Measurements from ENCODE around the gene COL19A1.

Gene COL19A1

DNA sequence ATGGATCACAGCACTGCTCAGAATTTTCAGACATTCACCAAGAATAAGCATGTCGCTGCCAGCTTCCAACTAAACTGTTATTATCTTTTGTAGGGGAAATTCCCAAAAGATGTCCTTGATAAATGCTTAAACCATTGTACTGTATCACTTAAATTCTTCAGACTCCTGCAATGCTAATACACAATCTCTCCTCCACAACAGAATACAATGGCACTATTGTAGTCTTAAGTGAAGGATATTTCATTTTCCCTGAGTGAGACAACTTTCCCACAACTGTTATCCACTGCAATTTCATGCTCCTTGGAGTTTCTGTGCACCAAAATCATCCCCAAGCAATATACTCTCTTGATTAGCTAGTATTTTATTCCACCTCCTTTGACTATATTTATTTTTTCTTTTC, 246.8 kb downstream of the COL19A1 start:
- in situ Hi-C loops (cut with MboI; ENCODE audit: low sequenced_read_pairs) = no loop called here

DNA sequence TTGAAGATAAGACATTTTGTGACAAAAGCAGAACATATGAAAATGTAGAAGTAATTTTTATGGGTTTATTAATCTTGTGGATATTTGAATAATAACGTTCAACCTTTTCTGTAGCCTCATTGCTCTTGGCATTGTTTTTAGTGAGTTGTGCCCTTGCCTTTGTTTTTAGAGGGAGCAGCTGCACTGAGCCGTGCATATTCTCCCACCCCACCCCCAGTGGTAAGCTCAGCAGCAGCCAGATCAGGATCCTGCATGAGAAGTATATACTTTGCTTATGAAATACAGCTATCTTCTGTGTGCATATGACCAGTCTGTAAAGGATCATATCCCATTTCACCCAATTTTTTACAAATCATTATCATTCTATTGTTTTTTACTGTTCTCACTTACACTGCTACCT, 252.3 kb downstream of the COL19A1 start:
- in situ Hi-C loops (cut with MboI; ENCODE audit: low sequenced_read_pairs) = no loop called here

DNA sequence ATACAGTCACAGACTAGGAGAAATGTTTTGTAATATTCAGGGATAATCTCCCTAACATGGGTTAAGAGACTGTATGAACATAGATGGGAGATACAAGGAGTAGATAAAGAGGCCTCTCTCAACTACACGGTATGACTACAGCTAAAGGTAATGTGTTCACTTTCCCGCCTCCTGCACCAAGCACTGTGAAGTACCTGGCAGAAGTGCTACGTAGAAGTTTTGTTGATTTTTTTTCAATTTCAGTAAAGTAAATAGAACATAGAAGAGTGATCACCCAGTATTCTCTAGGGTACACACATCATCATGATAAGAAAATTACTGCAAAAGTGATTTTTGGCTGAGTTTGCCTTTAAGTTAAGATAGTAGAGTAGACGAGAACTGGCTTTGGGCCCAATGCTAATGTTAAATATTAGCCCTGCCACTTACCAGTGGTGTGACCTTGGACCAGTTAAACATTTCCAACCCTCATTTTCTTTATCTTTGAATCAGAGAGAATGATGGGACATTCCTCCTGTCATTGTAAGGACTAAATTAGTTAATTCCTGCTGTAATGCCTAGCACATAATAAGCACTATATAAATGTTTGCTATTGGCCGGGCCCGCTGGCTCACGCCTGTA, 253.0 kb downstream of the COL19A1 start:
- in situ Hi-C loops (cut with MboI; ENCODE audit: low sequenced_read_pairs) = no loop called here

DNA sequence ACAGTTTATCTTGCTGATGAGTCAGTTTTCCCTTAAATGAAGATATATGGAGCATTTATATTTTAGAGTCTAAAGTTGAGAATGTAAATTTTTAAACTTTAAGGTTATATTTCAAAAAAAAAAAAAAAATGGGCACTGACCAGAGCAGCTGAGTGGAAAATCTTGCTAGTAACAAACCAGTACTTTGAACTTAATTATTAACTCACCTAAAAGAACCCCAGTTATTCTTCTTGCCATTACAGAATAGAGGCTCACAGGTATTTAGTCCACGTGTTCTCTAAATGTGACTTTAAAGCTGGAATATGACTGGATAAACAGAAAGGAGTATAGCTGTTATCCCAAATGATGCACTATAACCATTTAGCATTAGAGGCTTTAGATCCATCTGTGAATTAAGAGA, 258.1 kb downstream of the COL19A1 start:
- in situ Hi-C loops (cut with MboI; ENCODE audit: low sequenced_read_pairs) = no loop called here

DNA sequence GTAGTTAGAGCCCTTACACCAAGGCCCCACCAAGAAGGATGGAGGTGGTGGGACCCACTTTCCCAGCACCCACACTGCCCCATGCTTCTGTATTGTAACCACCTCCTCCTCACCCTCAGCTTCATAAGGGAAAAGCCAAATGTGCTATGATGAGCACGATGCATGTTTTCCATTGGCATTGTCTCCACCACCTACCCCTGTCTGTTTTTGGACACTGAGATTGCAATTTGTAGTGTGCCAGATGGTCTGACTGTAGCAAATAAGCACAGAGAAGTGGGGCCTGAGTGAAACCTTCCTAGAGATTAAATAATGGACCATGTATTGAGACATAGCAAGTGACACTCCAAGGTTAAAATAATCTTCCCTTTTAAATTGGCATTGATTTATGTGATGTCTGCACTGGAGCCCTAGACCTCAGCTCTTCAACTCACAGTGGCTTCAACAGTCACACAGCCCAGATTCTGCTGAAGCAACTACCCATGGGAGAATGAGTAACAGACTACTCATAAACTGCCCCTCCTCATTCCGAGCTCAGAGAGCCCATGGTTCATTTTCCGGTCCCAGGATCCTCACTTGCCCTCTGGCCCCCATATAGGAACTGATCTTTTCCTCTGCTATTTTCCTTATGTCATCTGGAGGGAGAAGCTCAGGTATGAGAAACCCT, 258.7 kb downstream of the COL19A1 start:
- in situ Hi-C loops (cut with MboI; ENCODE audit: low sequenced_read_pairs) = no loop called here

DNA sequence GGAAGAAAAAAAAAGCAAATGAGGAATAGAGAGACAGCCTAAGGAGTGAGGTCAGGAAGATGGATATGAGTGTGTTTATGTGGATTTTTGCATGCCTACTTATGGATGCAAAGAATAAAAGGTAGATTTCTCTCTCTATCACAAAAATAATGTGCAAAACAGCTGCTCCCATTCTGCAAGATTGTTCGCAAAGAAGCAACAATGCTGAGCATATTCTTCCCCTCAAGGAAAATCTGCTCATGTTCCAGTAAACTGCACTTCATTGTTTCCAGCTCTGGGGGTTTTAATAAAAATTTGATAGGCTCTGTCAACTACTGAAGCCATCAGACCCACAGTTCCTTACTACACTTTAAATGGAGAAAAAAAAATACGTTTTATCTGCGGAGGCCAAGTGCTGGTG, 259.2 kb downstream of the COL19A1 start:
- in situ Hi-C loops (cut with MboI; ENCODE audit: low sequenced_read_pairs) = no loop called here

DNA sequence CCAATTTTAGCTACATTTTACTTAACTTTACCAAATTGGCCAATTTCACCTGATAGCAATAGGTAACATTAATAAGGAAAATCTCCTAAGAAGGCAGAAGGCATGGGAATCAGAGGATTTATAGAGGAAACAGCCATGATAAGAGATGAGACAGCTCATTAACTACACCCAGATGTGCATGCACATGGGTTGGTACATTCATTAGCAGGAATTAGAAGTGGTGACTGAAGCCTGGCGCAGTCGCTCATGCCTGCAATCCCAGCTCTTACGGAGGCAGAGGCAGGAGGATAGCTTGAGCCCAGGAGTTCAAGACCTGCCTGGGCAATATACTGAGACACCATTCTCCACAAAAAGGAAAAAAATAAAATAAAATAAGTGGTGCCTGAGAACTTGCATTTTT, 263.0 kb downstream of the COL19A1 start:
- in situ Hi-C loops (cut with MboI; ENCODE audit: low sequenced_read_pairs) = no loop called here

DNA sequence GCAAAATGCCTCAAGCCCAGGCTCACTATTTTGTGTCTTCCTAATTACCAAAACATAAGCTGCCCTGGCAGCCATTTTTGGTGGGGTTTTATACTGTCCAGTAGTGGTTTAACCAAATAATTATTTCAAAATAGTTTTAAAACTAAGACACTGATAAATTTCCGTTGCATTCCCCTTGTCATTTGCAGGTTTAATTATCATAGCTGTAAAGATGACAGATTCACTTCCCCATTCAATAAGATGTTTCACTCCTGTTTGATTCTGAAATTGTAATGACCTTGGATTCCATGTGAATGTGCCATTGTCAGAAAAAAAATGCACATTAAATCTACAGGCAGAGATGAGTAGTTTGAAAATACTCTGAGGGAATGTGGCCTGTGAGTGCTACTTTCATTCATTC, 264.5 kb downstream of the COL19A1 start:
- in situ Hi-C loops (cut with MboI; ENCODE audit: low sequenced_read_pairs) = no loop called here

DNA sequence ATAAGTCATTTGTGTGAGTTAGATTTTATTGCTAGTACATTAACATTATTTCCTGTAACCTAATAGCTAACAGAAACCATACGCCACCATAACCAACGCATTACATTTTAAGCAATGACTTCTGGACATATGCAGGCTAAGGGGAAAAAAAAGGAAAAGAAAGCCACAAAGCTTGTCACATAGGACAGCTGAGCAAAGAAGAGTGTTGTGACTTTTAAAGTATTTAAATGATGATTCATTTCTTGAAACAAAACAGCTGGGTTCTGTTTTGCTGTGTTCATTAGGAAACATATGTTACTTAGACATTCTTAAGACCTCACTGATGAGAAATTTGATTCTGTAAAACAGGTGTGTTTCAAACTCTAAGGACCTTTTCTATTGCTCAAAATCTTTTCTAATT, 265.2 kb downstream of the COL19A1 start:
- in situ Hi-C loops (cut with MboI; ENCODE audit: low sequenced_read_pairs) = no loop called here

DNA sequence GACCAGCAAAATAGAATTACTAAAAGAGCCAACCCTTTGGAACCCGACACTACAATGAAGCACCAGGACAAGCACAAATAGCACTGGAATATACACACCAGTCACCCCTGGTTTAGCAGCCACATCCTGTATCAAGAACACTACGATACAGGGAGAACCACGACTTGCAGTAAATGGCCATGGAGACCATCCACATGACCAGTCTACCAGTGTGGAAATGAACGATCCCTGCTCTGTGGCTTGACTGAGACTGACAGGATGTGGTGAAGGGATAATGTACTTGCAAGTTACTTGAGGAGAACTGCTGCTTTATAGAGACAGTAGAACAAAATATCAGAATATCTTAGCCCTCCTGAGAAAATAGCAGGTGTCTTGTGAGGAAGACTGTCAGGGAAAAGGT, 266.9 kb downstream of the COL19A1 start:
- in situ Hi-C loops (cut with MboI; ENCODE audit: low sequenced_read_pairs) = no loop called here

DNA sequence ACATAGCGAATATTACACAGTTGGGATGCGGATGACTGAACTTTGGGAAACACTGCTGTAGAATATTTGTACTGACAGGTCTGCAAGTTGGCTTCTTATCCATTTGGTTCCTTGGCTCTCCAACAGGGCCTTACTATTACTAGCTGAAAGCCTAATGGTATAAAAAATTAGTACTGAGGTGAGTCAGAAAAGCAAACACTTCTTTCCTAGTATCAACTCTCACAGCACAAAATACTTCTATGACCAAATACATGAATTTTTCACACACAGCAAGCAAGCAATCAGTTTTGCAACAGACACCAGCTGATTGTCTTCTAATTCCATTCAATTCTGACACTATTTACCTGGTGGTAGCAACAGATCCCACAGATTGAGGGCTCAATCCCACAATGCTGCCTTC, 268.2 kb downstream of the COL19A1 start:
- in situ Hi-C loops (cut with MboI; ENCODE audit: low sequenced_read_pairs) = no loop called here

DNA sequence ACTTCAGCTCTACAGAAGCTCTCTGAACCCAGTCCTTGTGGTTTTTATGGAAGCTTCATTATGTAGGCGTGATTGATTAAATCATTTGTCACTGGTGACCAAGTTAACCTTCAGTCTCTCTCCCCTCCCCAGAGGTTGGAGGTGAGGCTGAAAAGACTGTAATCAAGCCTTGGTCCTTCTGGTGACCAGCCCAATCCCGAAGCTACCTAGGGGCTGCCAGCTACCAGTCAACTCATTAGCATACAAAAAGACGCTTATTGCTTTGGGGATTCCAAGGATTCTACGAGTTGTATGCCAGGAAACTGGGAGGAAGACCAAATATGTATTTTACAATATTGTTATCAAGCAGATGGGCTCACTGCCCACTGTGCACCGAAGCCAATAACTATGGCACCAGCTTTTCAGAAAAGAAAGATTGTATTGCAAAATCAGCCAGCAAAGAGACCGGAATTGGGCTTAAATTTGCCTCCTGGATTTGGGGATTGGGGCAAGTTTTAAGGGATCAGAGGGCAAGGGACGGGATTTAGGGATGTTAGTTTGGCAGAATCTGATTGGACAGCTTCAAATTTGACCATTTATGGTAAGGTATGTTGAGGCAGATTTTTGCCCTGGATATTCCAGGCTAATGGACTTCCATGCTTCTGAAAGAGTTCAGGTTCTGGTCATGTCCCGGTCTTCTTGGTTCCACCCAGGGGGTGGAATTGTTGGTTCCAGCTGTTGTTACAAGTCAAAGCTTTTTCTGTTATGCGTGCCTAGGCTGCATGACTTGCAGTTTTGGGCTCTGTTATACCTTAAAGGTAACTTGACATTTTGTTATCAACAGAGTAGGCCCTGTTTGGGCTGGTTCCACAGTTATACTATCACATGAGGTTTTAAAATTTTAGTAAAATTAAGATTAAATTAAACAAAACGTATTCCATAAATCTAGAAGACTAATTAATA, 269.1 kb downstream of the COL19A1 start:
- in situ Hi-C loops (cut with MboI; ENCODE audit: low sequenced_read_pairs) = no loop called here

DNA sequence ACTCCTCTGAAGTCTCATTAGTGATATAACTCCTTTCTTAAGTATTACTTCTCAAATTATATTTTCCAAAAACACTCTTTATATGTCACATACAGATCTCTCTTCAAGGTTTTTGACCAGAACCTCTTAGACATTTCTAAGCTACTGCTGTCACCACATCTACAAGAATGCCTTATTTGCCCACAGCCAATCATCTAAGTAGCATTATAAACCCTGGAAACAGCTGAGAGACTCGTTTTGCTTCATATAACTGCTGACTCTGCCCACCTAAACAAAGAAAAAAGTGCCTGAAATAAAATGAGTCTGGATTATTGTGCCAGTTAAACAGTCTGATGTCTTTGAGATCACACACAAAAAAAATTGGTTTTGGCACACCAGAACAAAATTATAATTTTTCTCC, 270.6 kb downstream of the COL19A1 start:
- in situ Hi-C loops (cut with MboI; ENCODE audit: low sequenced_read_pairs) = no loop called here

DNA sequence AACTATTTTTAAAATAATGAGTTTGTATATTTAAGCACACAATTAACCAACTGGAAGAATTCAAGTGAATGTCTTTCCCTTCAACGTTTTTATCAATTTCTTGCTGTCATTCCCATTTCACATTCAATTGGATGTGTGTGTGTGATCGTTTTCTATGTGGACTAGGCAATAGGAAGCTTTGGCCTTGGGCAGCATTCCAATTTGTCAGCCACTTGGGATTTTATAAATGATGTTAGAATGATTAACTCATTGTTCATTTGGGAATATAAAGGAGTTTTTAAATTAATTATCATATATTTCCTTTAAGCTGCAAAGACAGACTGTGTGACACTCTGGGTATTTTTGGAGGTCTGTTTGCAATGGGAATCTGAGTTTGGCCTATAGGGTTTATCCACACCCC, 274.1 kb downstream of the COL19A1 start:
- in situ Hi-C loops (cut with MboI; ENCODE audit: low sequenced_read_pairs) = no loop called here

DNA sequence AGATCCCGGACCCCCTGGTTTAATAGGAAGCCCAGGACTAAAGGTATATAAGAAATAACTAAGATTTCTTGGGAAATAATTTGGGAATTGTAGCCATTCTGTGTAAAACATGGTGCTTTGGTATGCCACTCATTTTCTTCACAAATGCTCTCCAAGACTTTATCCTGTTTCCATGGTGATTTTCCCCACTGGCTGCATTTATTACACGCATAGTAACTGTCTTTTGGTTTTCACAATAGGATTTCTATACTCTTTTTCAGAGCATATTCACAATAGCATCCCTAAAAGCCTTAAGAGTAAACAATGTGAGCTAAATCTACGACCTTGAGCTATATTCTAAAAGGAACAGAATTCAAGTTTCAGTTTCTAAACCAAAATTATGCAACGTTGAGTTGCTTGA, 275.7 kb downstream of the COL19A1 start:
- in situ Hi-C loops (cut with MboI; ENCODE audit: low sequenced_read_pairs) = no loop called here

DNA sequence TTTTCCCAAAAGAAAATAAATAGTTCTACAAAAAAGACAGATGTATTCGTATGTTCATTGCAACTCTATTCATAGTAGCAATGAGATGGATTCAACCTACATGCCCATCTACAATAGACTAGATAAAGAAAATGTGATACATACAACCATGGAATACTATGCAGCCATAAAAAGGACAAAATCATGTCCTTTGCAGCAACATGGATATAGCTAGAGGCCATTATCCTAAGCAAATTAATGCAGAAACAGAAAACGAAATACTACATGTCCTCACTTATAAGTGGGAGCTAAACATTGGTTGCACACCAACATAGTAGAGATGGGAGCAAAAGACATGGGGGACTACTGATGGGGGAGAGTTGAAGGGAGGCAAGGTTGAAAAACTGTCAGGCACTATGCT, 278.8 kb downstream of the COL19A1 start:
- in situ Hi-C loops (cut with MboI; ENCODE audit: low sequenced_read_pairs) = no loop called here

DNA sequence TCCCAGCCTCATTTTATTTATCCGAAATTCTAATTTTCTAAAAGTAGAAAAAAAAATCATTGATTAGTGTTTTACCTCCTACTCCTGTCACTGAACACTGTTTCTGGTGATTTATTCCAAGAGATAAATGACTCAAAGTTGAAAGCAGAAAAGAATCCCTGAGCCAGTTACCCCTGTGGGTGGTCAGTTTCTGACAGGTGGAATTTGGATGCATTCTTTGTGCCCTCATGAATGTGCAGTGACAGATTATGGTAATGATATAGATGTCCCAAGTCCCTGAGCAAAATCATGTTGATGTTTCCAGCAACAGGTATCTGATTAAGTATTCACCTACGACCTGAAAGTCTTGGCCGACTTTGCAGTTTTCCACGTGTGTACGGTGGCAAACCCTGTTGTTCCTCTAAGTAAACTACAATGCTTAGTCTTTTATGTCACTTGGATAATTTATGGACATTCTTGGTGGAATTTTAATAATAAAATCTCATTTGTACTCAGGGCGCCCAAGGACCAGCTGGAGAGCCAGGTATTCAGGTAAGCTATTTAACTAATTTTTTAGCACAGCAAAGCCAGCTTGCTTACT, 282.9 kb downstream of the COL19A1 start:
- in situ Hi-C loops (cut with MboI; ENCODE audit: low sequenced_read_pairs) = no loop called here

DNA sequence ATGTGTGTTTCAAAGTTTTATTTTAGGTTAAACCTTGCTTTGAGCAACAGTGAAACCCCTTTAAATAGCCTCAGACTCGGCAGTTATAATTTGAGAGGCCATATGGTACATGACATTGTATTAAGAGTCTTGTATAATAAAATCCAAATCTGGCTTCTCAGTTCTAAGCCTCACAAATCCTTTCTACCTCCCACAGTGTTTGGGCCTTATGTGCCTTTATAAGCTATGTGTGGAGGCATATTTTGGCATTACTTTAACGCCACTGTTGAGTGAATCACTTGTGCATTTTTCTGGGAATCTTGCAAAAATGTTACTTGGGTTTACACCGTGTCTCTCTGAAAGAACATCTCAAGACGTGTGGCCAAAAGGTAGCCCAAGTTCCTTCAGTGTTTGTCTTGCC, 284.2 kb downstream of the COL19A1 start:
- in situ Hi-C loops (cut with MboI; ENCODE audit: low sequenced_read_pairs) = no loop called here

DNA sequence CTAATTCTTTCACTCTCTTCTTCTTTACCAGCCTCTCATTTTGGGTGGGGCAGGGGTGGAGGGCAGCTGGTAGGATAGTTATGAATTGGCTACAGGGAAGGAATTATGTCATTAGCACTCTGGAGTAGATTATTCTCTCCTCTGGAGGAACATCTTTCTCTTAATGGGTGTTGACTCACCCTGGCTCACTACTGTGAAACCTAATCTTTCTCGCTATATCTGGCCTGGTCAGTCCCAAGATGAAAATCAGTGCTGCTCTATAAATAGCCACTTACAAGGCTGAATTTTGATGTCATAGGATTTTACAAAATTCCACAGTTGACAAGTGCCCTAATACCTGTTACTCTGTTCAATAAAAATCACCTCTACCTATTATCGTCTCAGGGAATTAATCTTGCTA, 285.3 kb downstream of the COL19A1 start:
- in situ Hi-C loops (cut with MboI; ENCODE audit: low sequenced_read_pairs) = no loop called here

DNA sequence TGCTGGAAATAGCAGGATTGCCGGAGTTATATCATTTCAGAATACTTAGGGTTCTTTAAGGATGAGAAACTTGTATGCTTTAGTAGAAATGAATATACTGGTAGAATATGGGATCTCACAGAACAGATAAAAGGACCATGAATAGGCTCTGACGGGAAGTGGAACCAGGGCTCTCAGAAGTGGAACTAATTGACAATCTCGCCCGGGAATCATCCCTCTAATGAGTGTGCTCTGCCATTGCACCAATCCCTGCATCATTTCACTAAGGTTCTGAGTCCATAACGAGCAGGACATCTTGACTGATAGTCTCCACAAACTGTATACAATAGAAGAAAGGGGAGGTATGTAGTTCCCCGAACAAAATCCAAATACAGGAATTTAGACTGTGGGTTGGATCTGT, 286.4 kb downstream of the COL19A1 start:
- in situ Hi-C loops (cut with MboI; ENCODE audit: low sequenced_read_pairs) = no loop called here

DNA sequence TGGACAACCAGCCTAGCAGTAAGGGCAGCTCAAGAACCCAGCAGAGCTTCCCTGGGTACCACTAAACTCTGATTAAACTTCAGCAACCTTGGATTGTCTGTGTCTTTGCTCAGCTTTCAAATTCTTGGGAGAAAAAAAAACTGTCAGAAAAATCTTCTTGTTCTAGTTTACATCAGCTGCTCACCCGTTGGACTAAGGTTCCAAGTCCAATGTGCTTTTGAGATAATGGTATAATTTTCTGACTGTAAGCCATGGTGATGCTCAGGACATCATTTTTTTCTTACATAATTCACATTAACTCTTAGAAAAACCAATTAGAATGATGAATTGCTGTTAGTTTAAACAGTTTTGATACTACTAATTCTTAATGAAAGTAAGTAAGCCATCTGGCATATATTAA, 290.7 kb downstream of the COL19A1 start:
- in situ Hi-C loops (cut with MboI; ENCODE audit: low sequenced_read_pairs) = no loop called here

DNA sequence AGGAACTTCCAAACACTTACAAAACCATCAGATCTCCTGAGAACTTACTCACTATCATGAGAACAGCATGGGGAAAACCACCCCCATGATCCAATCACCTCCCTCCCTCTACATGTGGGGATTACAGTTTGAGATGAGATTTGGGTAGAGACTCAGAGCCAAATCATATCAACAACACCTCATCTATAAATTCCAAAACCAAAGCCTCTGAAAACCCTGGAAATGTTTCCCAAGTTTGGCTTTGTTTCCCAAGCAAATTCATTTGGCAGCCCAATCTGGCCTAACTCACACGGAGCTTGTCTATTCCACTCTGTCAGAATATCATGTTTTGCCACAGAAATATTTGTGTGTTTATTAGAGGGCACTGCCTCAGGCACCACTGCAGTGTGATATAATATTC, 293.9 kb downstream of the COL19A1 start:
- in situ Hi-C loops (cut with MboI; ENCODE audit: low sequenced_read_pairs) = no loop called here
